ENCODE results near the gene TNFRSF18.

Gene TNFRSF18

GRCh38 chr1:1233567-1233892 lies 27.1 kb upstream of the TNFRSF18 start:
- Histone ChIP-seq H3K9ac (ENCODE audit: low read length in 2 of 2) (no peak overlapping the region), H3K9me3 (ENCODE audit: control insufficient read depth in 2 of 2, low read length in 2 of 2) (no peaks in the 10 kb centered on the region), H3K4me1 (ENCODE audit: control insufficient read depth, insufficient read depth, low read length) (peaks cover 41% of the 10 kb centered on the region), H3K36me3 (ENCODE audit: control insufficient read depth in 2 of 2, insufficient read depth in 2 of 2, low read length in 2 of 2) (peaks cover 0 to 9% of the 10 kb centered on the region in 2 donors), H3K4me3 (ENCODE audit: low read length in 2 of 2) (no peak overlapping the region), H3K27me3 (ENCODE audit: control insufficient read depth in 1 of 2, insufficient read depth in 2 of 2, low read length in 2 of 2) (peaks cover 9 to 12% of the 10 kb centered on the region in 2 donors), H3K27ac (ENCODE audit: low read length) (no peak overlapping the region)

GRCh38 chr1:1232796-1233566 lies 26.6 kb upstream of the TNFRSF18 start:
- no peak overlapping the region for H3K9ac ChIP-seq (ENCODE audit: low read length in 2 of 2)

DNA sequence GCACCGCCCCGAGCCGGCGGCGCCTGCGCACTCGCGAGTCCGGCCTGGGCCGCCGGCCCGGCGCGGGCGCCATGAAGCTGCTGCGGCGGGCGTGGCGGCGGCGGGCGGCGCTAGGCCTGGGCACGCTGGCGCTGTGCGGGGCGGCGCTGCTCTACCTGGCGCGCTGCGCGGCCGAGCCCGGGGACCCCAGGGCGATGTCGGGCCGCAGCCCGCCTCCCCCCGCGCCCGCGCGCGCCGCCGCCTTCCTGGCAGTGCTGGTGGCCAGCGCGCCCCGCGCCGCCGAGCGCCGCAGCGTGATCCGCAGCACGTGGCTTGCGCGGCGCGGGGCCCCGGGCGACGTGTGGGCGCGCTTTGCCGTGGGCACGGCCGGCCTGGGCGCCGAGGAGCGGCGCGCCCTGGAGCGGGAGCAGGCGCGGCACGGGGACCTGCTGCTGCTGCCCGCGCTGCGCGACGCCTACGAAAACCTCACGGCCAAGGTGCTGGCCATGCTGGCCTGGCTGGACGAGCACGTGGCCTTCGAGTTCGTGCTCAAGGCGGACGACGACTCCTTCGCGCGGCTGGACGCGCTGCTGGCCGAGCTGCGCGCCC lies 25.9 kb upstream of the TNFRSF18 start, which contains the start of gene B3GALT6:
Gene B3GALT6, plus strand, starts transcription at position 30 of the 588 bp plus-strand sequence. Its CDS starts 42 bp downstream, at position 72.
- peaks cover 43% of the 10 kb centered on the region for H3K4me1 ChIP-seq (ENCODE audit: control insufficient read depth, insufficient read depth, low read length)
- peak within 1 kb of the TSS; percentile 76 for H3K27ac ChIP-seq (ENCODE audit: low read length)
- peaks cover 5 to 20% of the 10 kb centered on the region in 2 donors for H3K36me3 ChIP-seq (ENCODE audit: control insufficient read depth in 2 of 2, insufficient read depth in 2 of 2, low read length in 2 of 2)
- H3K9me3 ChIP-seq (ENCODE audit: control insufficient read depth in 2 of 2, low read length in 2 of 2), result no peaks in the 10 kb centered on the region
- peaks cover 0 to 1% of the 10 kb centered on the region in 2 donors for H3K27me3 ChIP-seq (ENCODE audit: control insufficient read depth in 1 of 2, insufficient read depth in 2 of 2, low read length in 2 of 2)
- H3K9ac ChIP-seq (ENCODE audit: low read length in 2 of 2), result peak within 1 kb of the TSS; percentile 81 to 93
- peak within 1 kb of the TSS; percentile 68 to 96 for H3K4me3 ChIP-seq (ENCODE audit: low read length in 2 of 2)

More at GRCh38 chr1:1232796-1233566, 26.6 kb upstream of the TNFRSF18 start:
- peaks cover 3 to 6% of the 10 kb centered on the region in 2 donors for H3K27me3 ChIP-seq (ENCODE audit: control insufficient read depth in 1 of 2, insufficient read depth in 2 of 2, low read length in 2 of 2)
- H3K9me3 ChIP-seq (ENCODE audit: control insufficient read depth in 2 of 2, low read length in 2 of 2), result no peaks in the 10 kb centered on the region
- H3K36me3 ChIP-seq (ENCODE audit: control insufficient read depth in 2 of 2, insufficient read depth in 2 of 2, low read length in 2 of 2), result peaks cover 4 to 15% of the 10 kb centered on the region in 2 donors
- H3K4me1 ChIP-seq (ENCODE audit: control insufficient read depth, insufficient read depth, low read length), result peaks cover 43% of the 10 kb centered on the region
- H3K4me3 ChIP-seq (ENCODE audit: low read length in 2 of 2), result peak overlapping the region; percentile 31 to 72
- H3K27ac ChIP-seq (ENCODE audit: low read length), result no peak overlapping the region

GRCh38 chr1:1231400-1232207 lies 25.2 kb upstream of the TNFRSF18 start, which contains the start of gene SDF4:
Gene SDF4 (minus strand): TSS chr1:1232001. CDS start chr1:1228772, 3,229 bp downstream.
- Histone ChIP-seq H3K27me3 (ENCODE audit: control insufficient read depth in 1 of 2, insufficient read depth in 2 of 2, low read length in 2 of 2) (no peaks in the 10 kb centered on the region), H3K4me1 (ENCODE audit: control insufficient read depth, insufficient read depth, low read length) (peaks cover 38% of the 10 kb centered on the region), H3K36me3 (ENCODE audit: control insufficient read depth in 2 of 2, insufficient read depth in 2 of 2, low read length in 2 of 2) (peaks cover 5 to 20% of the 10 kb centered on the region in 2 donors), H3K9me3 (ENCODE audit: control insufficient read depth in 2 of 2, low read length in 2 of 2) (no peaks in the 10 kb centered on the region), H3K4me3 (ENCODE audit: low read length in 2 of 2) (peak within 1 kb of the TSS; percentile 68 to 96), H3K9ac (ENCODE audit: low read length in 2 of 2) (peak within 1 kb of the TSS; percentile 81 to 93), H3K27ac (ENCODE audit: low read length) (peak within 1 kb of the TSS; percentile 76)

- Histone ChIP-seq H3K27ac (ENCODE audit: low read length) (peak overlapping the region; percentile 76), H3K4me3 (ENCODE audit: low read length in 2 of 2) (peak overlapping the region; percentile 68 to 96), H3K36me3 (ENCODE audit: control insufficient read depth in 2 of 2, insufficient read depth in 2 of 2, low read length in 2 of 2) (peaks cover 6 to 20% of the 10 kb centered on the region in 2 donors), H3K27me3 (ENCODE audit: control insufficient read depth in 1 of 2, insufficient read depth in 2 of 2, low read length in 2 of 2) (no peaks in the 10 kb centered on the region), H3K9me3 (ENCODE audit: control insufficient read depth in 2 of 2, low read length in 2 of 2) (no peaks in the 10 kb centered on the region), H3K9ac (ENCODE audit: low read length in 2 of 2) (peak overlapping the region; percentile 81 to 93), H3K4me1 (ENCODE audit: control insufficient read depth, insufficient read depth, low read length) (peaks cover 38% of the 10 kb centered on the region)
Measured at GRCh38 chr1:1230656-1231399, 24.4 kb upstream of the TNFRSF18 start.

DNA sequence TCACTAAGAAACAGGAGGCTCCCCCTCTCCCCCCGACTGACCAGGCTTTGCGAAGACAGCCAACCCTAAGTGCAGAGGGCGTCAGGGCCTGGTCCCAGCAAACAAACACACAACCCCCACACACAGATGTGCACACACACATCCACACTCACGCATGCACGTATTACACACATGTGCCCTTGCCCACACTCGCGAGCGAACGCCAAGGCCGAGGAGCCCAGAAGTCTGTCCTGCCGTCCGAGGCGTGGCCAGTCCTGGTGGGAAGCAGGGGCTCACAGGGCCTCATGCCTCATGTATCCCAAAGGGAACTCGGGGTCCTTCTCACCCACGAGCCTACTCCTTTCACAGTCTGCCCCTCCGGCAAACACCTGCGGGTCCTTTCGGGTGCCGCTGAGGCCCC lies 23.4 kb upstream of the TNFRSF18 start:
- Histone ChIP-seq H3K27me3 (ENCODE audit: control insufficient read depth in 1 of 2, insufficient read depth in 2 of 2, low read length in 2 of 2) (no peaks in the 10 kb centered on the region), H3K9me3 (ENCODE audit: control insufficient read depth in 2 of 2, low read length in 2 of 2) (no peaks in the 10 kb centered on the region), H3K27ac (ENCODE audit: low read length) (no peak overlapping the region), H3K4me3 (ENCODE audit: low read length in 2 of 2) (peak overlapping the region; percentile 44), H3K36me3 (ENCODE audit: control insufficient read depth in 2 of 2, insufficient read depth in 2 of 2, low read length in 2 of 2) (peaks cover 8 to 25% of the 10 kb centered on the region in 2 donors), H3K4me1 (ENCODE audit: control insufficient read depth, insufficient read depth, low read length) (peaks cover 38% of the 10 kb centered on the region), H3K9ac (ENCODE audit: low read length in 2 of 2) (no peak overlapping the region)

DNA sequence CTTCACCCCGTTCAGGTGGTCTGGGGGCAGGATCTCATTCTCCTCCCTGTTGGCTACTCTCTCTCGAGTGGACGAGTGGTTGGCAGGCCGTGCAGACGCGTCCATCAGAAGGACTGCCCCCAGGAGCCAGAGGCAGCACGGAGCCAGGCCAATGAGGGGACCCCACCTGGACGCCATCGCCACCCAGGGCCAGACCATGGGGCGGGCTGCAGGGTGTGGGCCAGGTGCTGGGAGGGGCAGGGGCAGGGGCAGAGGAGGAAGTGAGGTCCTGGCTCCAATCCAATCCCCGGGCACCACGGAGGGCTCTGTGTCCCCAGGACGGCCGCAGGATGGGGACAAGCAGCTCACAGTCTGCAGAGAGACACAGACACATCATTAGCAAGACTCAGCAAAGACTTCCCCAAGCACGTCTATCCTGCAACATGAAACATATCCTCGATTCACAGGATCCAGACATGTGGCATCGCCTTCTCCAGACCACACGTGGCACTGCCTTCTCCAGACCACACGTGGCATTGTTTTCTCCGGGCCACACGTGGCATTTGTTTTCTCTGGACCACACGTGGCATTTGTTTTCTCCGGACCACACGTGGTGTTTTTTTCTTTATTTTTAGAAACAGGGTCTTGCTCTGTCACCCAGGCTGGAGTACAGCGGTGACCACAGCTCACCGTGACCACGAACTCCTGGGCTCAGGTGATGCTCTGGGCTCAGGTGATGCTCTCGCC lies 22.4 kb upstream of the TNFRSF18 start:
- Histone ChIP-seq H3K27me3 (ENCODE audit: control insufficient read depth in 1 of 2, insufficient read depth in 2 of 2, low read length in 2 of 2) (no peaks in the 10 kb centered on the region), H3K4me1 (ENCODE audit: control insufficient read depth, insufficient read depth, low read length) (peaks cover 38% of the 10 kb centered on the region), H3K36me3 (ENCODE audit: control insufficient read depth in 2 of 2, insufficient read depth in 2 of 2, low read length in 2 of 2) (peaks cover 8 to 20% of the 10 kb centered on the region in 2 donors), H3K4me3 (ENCODE audit: low read length in 2 of 2) (no peak overlapping the region), H3K9ac (ENCODE audit: low read length in 2 of 2) (no peak overlapping the region), H3K9me3 (ENCODE audit: control insufficient read depth in 2 of 2, low read length in 2 of 2) (no peaks in the 10 kb centered on the region), H3K27ac (ENCODE audit: low read length) (no peak overlapping the region)

DNA sequence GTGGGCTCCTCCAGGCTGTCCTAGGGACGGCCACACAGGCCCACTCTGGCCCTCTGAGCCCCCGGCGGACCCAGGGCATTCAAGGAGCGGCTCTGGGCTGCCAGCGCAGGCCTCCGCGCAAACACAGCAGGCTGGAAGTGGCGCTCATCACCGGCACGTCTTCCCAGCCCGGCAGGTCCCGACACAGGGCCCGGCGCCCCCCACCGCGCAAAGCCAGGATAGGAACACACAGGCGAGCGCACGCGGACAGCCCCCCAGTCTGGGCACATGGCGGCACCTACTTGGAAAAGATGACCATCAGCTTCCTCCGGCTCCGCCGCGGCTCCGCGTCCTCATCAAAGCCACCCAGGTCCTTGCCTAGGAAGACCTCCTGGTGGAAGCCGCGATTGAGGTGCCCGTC lies 21.8 kb upstream of the TNFRSF18 start:
- peaks cover 36% of the 10 kb centered on the region for H3K4me1 ChIP-seq (ENCODE audit: control insufficient read depth, insufficient read depth, low read length)
- no peaks in the 10 kb centered on the region for H3K27me3 ChIP-seq (ENCODE audit: control insufficient read depth in 1 of 2, insufficient read depth in 2 of 2, low read length in 2 of 2)
- peaks cover 9 to 19% of the 10 kb centered on the region in 2 donors for H3K36me3 ChIP-seq (ENCODE audit: control insufficient read depth in 2 of 2, insufficient read depth in 2 of 2, low read length in 2 of 2)
- H3K9ac ChIP-seq (ENCODE audit: low read length in 2 of 2), result no peak overlapping the region
- H3K27ac ChIP-seq (ENCODE audit: low read length), result no peak overlapping the region
- H3K4me3 ChIP-seq (ENCODE audit: low read length in 2 of 2), result no peak overlapping the region
- H3K9me3 ChIP-seq (ENCODE audit: control insufficient read depth in 2 of 2, low read length in 2 of 2), result no peaks in the 10 kb centered on the region

- Histone ChIP-seq H3K4me3 (ENCODE audit: low read length in 2 of 2) (no peak overlapping the region), H3K36me3 (ENCODE audit: control insufficient read depth in 2 of 2, insufficient read depth in 2 of 2, low read length in 2 of 2) (peaks cover 17 to 27% of the 10 kb centered on the region in 2 donors), H3K9me3 (ENCODE audit: control insufficient read depth in 2 of 2, low read length in 2 of 2) (no peaks in the 10 kb centered on the region), H3K27ac (ENCODE audit: low read length) (no peak overlapping the region), H3K27me3 (ENCODE audit: control insufficient read depth in 1 of 2, insufficient read depth in 2 of 2, low read length in 2 of 2) (no peaks in the 10 kb centered on the region), H3K4me1 (ENCODE audit: control insufficient read depth, insufficient read depth, low read length) (peaks cover 28% of the 10 kb centered on the region), H3K9ac (ENCODE audit: low read length in 2 of 2) (no peak overlapping the region)
Measured at GRCh38 chr1:1227386-1227785, 21.0 kb upstream of the TNFRSF18 start.

Data from stomach smooth muscle (tissue), 2 donors.